HG03432 (cell line): ENCODE results near the gene ATOX1.
"Not testable (repeated sequence)": the region's sequence is repeated elsewhere in the genome, so short reads cannot be mapped to it uniquely, and the experiment has no call there.

Experiments
- ATAC-seq: cut with Tn5 transposase; IDR thresholded peaks from one replicate; pipeline ENCODE4 v1.9.1; 2021; ENCODE audit warnings: mild to moderate bottlenecking, moderate library complexity; ENCODE audit not compliant: unreplicated experiment

Gene ATOX1

DNA sequence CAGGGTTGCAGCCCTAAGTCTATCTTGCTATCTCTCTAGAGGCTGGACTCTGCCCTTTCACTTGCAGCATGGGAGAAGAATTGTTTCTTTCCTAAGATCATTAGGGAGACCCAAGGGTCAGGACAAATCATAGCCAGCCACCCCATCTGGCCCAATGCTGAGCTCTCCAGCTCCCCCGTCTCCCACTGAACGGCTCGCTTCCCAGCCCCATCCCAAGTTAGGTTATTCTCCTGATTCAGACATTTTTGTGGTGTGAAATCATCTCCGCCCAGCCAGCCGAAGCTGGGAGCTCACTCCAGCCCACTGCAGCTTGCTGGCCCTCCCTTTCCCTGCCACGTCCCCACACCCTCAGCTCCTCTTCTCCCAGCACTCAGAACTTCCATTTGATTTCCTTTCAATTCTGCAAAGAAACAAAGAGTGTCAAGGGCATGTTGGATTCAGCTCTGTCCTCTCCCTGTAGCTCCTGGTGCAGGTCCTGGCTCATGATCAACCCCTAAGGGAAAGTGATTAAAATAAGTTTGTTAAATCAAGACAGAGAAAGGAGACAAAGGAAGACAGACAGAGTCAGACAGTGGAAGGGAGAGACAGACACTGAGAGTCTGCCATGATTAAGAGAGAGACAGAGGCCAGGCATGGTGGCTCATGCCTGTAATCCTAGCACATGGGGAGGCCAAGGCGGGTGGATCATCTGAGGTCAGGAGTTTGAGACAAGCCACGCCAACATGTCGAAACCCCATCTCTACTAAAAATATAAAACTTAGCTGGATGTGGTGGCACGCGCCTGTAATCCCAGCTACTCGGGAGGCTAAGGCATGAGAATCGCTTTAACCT lies 59.1 kb downstream of the ATOX1 start:
- ATAC-seq, result no peak

DNA sequence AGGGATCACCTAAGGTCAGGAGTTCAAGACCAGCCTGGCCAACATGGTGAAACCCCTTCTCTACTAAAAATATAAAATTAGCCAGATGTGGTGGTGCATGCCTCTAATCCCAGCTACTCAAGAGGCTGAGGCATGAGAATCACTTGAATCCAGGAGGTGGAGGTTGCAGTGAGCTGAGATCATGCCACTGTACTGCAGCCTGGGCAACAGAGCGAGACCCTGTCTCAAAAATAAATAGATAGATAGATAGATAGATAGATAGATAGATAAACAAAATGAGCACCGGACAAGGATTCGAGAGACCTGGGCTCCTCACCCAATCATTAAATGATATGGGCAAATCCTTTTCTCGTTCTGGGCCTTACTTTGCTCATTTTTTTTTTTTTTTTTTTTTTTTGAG lies 60.4 kb downstream of the ATOX1 start:
- not testable (repeated sequence) for ATAC-seq

DNA sequence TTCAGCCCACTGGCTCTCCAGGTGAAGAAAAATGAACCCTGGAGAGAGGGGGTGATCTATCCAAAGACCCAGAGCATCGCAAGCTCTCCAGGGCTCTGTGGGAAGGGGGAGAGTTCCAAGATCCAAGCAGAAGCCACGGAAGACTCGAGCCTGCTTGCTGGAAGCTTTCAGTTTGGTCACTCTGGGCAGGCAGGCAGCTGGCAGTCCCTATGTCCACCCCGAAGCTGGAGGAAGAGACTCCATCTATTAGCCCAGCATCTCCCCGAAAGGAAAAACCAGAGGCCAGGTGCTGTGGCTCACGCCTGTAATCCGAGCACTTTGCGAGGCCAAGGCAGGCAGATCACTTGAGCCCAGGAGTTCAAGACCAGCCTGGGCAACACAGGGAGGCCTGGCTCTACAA lies 61.0 kb downstream of the ATOX1 start:
- no peak for ATAC-seq

DNA sequence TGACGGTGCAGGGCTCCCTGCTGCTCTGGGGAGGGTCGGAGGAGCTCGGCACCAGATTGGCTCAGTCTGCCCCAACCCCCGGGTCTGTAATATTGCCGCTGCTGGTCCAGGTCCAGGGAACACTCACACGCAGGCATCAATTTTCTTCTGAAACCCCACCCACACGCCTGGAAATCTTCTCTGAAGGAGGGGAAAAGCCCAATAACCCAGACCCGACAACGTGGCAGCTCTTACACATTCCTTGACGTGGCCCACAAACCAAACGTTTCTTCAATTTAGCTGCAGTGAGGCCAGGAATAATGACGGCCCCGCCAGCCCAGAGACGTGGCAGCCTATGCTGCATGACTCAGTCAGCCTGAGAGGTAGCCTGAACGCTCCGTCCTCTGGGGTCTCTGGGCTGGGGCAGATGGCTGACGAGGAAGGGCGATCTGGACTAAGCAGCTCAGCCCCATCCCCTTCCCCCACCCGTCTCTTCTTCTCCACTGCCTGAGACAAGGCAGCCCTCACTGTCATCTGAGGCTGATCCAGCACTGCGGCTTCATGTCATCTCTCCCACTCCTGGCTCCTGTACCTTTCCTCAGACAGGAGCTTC lies 61.9 kb downstream of the ATOX1 start:
- no peak for ATAC-seq

DNA sequence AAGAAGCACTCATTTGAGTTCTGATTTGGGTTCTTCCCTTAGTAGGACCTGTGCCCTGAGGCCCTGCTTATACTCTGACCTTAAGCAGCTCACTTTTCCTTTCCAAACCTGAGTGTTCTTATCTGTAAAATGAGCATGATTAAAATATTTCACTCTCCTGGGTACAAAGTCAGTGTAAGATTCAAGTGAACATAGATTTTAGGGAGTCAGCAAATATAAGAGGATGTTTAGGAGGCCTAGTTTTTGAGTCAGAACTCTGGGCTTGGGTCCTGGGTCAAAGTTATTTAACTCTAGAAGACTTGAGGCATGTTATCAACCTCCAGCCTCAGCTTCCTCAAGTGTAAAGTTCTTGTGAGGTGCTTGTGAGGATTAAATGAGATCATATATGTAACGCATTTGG lies 63.0 kb downstream of the ATOX1 start:
- no peak for ATAC-seq

DNA sequence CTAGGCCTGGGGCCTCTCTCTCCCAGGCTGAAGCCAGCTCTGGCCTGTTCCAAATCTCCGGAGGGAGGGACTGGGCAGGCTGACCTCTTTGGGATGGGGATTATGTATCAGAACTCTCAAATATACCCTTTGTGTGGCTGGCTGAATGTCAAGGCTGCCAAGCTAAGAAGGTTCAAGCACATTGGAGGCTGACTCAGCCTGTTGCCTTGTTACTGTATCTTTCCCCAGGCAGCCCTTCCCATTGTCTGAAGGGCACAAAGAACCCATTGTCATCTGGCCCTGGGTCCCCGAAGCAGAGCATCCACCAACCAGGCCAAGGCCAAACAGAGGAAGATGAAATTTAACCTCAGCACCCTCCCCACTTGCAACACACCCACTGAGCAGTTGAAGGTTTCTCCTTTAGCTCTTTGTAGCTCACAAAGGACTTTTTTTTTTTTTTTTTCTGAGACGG lies 64.4 kb downstream of the ATOX1 start:
- ATAC-seq, result no peak
